H1 (cell line): ENCODE measurements around the gene MYLK.

Experiments used
- ATF3 ChIP-seq: IDR thresholded peaks from 2 replicates; pipeline ENCODE4 v1.6.1; 2011; ENCODE audit warnings: low read depth, mild to moderate bottlenecking, low read length; ENCODE audit not compliant: insufficient read depth
- BRCA1 ChIP-seq: IDR thresholded peaks from 2 replicates; pipeline ENCODE4 v1.6.1; 2012; ENCODE audit warnings: low read depth, low read length, improper control_type of control experiment
- CBX8 ChIP-seq: fragments of 300-800, 300-1000 bp; sonication (generic); IDR thresholded peaks from 2 replicates; pipeline ENCODE4 v1.7.1; 2016; ENCODE audit warnings: low read depth, low read length, borderline replicate concordance
- CREB1 ChIP-seq: IDR thresholded peaks from 2 replicates; pipeline ENCODE4 v1.6.1; 2012; ENCODE audit warnings: inconsistent platforms
- CTCF ChIP-seq, 3 experiments: IDR thresholded peaks; 1 replicate in 2 of 3; 2 replicates in 1 of 3; pipeline versions ENCODE4 v1.5.1 to v1.6.1; 2011; ENCODE audit warnings: low read length in 3 of 3, mild to moderate bottlenecking in 3 of 3, inconsistent platforms in 2 of 3, low read depth in 1 of 3, moderate library complexity in 1 of 3; ENCODE audit not compliant: insufficient read depth in 1 of 3; ENCODE audit errors: control extremely low read depth in 1 of 3
- EP300 ChIP-seq, 2 experiments: IDR thresholded peaks; 1 replicate in 1 of 2; 2 replicates in 1 of 2; pipeline ENCODE4 v1.6.1; 2011 to 2012; ENCODE audit warnings: low read depth in 2 of 2, low read length in 2 of 2, mild to moderate bottlenecking in 2 of 2, borderline replicate concordance in 1 of 2, inconsistent platforms in 1 of 2, moderate library complexity in 1 of 2
- GABPA ChIP-seq: IDR thresholded peaks from 2 replicates; pipeline ENCODE4 v1.6.1; 2011; ENCODE audit warnings: mild to moderate bottlenecking, low read length, moderate library complexity, borderline replicate concordance; ENCODE audit not compliant: insufficient read depth
- HDAC6 ChIP-seq: IDR thresholded peaks from one replicate; pipeline ENCODE4 v1.7.1; 2012; ENCODE audit warnings: low read depth, mild to moderate bottlenecking, inconsistent platforms, low read length, moderate library complexity
- POLR2A ChIP-seq, 2 experiments: IDR thresholded peaks; 1 replicate in 1 of 2; 2 replicates in 1 of 2; pipeline ENCODE4 v1.6.1; 2011; ENCODE audit warnings: low read depth in 2 of 2, low read length in 2 of 2, mild to moderate bottlenecking in 2 of 2; ENCODE audit errors: control extremely low read depth in 1 of 2
- USF2 ChIP-seq: IDR thresholded peaks from 2 replicates; pipeline ENCODE4 v1.6.1; 2011; ENCODE audit warnings: low read length, improper control_type of control experiment
- YY1 ChIP-seq: IDR thresholded peaks from 2 replicates; pipeline ENCODE4 v1.6.1; 2011; ENCODE audit warnings: low read depth, mild to moderate bottlenecking, low read length
- ZNF274 ChIP-seq: IDR thresholded peaks from 2 replicates; pipeline ENCODE4 v1.7.0; 2012; ENCODE audit warnings: low read length, borderline replicate concordance; ENCODE audit errors: extremely low read depth

- TF ChIP-seq ATF3: peak; percentile 93
- peak; percentile 98 for TF ChIP-seq CREB1
- TF ChIP-seq POLR2A (IDR thresholded peaks at IDR 0.05; ENCODE audit: control extremely low read depth in 1 of 2, low read depth in 2 of 2, low read length in 2 of 2): no peak; a peak in 1 of 3 replicates
- no peak for TF ChIP-seq HDAC6
- TF ChIP-seq GABPA: no peak
- peak; percentile 54 to 93 (median 83) for TF ChIP-seq CTCF (IDR thresholded peaks at IDR 0.05; ENCODE audit: control extremely low read depth in 1 of 3, insufficient read depth in 1 of 3, low read depth in 1 of 3, low read length in 3 of 3)
- no peak for TF ChIP-seq USF2
- TF ChIP-seq ZNF274: no peak
- no peak for TF ChIP-seq BRCA1
- peak; percentile 59; the same call in 1 of the 2 replicates for TF ChIP-seq YY1
- TF ChIP-seq CBX8: no peak
- no peak for TF ChIP-seq EP300 (IDR thresholded peaks at IDR 0.05; ENCODE audit: borderline replicate concordance in 1 of 2, low read depth in 2 of 2, low read length in 2 of 2)
Measured at GRCh38 chr3:123723522-123724168, 160.5 kb downstream of the MYLK start.
